CD4-positive, alpha-beta T cell treated with Interleukin-4 for 4 hours (primary cell): Measurements from ENCODE around the gene CXCL1.

Experiments used
- DNase-seq: peaks from one replicate; pipeline ENCODE4 v3.0.0-alpha.2; 2020

Gene CXCL1

DNA sequence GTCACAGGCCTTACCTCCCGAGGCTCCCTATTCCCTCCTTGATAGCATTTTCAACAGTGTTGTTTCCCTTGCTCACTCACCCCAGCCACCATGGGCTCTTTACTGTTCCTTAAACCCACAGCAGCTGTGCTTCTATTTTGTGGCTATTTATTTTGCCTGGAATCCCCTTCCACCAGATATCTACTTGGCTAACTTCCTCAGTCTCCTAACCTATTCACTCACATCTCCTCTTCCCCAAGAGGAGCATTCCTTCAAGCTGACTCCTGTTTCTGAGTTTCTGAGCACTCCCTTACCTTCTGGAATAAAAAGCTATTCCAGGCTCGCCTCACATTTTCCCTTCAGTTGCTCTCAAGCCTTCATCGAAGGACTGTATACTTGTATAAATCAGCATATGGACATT is 50.5 kb downstream of the CXCL1 start:
- no peak for DNase-seq
